Hindlimb muscle (tissue), 1 donor: ENCODE data around the gene PAH. TPM values are rescaled to one million over a fixed set of nuclear protein-coding genes. Genes with fewer than 3 reads are reported as not detected.
A peak's percentile ranks its signal among the peaks of the same experiment; 100 is the strongest.
"Not testable (repeated sequence)": the region's sequence is repeated elsewhere in the genome, so short reads cannot be mapped to it uniquely, and the experiment has no call there.

Experiments used
- DNase-seq: peaks from one replicate; pipeline ENCODE4 v3.0.0-alpha.2; 2013
- polyA plus RNA-seq: library from polyadenylated mRNA; unstranded; fragments of 120-200 nt; gene quantifications from one replicate; pipeline ENCODE4 v1.2.1, GENCODE V29; 2013; ENCODE audit not compliant: insufficient read length

Gene PAH
- polyA plus RNA-seq, 1 donor: not detected

GRCh38 chr12:102891756-102892155 is 25.3 kb downstream of the PAH start:
- no peak for DNase-seq

DNA sequence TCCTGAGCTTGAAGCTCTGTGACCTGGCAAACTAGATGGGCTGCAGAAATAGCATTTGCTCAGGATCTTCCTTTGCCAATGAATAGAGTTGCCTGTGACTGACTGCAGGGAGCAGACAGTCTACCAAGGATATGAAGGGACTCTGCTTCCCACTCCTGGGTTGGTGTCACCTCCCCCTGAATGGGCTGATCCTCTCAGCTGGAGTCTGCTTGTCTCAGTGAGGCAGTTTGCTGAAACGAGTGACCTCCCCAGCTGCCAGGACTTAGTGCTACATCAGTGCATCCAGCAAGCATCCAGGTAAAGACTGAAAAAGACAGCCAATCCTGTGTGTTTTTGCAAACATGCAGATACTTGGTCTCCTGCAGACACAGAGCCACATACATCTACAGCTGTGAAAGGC is 28.5 kb downstream of the PAH start:
- DNase-seq: no peak

DNA sequence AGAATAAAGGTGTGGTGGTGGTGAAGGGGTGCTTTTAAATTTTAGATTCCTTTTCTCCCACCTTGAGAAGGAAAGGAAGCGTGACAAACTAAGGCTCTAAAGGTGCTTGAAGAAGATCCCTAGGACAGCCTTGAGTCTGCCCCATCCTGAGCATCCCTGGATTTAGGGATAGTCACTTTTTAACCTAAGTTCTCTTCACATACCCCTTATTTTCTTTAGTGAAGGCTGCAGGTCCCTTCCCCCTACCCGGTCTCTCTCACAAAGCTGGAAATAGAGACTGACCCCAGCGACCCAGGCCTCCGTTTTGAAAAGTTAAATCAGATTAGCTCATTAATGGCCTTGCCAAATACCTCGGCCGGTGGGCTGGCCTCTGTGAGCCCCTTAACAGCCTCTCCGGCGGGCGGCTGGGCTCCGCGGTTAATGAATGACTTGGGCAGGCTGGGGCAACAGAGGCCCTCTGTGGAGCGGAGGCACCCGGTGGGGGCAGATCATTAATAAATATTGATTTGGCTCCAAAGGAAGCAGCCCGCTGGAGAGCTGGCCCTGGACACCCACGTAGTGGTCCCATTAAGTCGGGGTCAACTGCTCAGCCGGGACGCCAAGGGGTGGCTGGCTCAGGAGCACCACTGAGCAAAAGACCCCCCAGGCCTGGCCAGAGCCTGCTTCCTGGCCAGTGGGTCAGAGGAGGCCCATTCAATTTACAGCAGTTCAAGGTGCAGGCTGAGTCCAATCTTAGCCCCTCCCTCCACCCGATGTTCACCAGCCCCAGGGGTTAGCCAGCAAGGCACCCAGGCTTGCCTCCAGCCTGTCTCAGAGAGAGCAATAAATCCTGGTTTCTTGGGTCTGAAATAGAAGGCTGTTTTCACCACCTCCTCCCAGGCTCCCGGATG is 31.8 kb downstream of the PAH start:
- DNase-seq: no peak

GRCh38 chr12:102883204-102883799 is 33.7 kb downstream of the PAH start:
- DNase-seq: peak; percentile 9

GRCh38 chr12:102880783-102881182 is 36.3 kb downstream of the PAH start:
- no peak for DNase-seq

DNA sequence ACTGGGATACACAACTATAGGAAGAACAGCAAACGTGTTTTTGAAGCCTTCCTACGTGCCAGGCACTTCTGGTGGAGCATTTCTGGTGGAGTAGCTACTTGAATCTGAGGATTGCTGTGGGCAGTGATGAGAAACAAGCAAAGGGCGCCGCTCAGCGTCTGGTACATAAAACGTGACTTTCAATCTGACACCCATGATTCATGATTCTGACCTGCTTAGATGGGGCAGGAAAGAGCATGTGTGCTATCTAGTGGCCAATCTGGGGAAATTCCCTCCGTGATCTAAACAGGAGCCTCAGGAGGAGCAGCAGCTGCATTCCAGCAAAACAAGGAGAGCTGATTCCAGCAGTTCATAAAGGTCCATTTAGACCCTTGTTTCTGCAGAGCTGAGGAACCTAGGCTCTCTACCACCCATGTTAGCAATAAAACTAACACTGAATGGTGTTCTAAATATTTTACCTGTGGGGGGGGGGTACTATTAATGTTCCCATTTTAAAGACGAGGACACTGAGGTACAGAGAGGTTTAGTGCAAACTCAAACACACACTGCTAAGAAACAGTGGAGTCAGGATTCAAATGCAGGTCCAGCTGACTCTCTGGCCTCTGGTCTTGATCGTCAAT is 37.8 kb downstream of the PAH start:
- DNase-seq: peak; percentile 25

DNA sequence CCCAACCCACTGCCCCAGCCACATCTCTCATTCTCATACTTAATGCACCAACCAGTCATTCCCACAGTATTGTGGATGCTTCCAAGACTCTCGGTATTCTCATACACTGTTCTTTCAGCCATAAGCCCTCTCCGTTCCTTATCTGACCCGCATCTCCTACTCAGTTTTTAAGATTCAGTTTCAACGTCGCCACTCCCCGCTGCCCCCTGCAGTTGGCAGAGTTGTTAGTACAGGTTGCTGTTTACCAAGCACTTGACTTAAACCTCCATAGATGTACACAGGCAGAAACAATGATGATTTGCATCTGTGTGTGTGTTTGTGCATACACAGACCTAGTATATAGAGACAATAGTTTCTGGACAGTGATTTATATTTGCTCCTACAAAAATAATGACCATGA is 40.2 kb downstream of the PAH start:
- DNase-seq: no peak

GRCh38 chr12:102874819-102875218 is 42.2 kb downstream of the PAH start:
- DNase-seq: no peak

- no peak for DNase-seq
Observed at GRCh38 chr12:102873077-102873476, 44.0 kb downstream of the PAH start.

DNA sequence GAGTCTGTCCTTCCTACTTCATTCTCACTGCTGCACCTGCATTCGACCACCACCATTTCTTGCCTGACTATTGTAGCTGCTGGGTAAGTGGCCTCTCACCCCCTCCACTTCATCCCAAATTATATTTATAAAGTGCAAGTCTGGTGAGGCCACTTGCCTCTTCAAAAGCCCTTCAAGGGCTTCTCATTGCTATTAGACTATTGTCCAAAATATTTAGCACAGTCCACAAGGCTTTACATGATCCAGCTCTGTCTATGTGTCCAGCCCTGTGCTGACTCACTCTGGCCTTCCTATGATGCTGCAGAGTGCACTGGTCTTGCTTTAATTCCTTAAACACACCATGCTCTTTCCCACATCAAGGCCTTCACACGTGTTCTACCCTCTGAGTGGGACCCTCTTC is 46.0 kb downstream of the PAH start:
- no peak for DNase-seq

DNA sequence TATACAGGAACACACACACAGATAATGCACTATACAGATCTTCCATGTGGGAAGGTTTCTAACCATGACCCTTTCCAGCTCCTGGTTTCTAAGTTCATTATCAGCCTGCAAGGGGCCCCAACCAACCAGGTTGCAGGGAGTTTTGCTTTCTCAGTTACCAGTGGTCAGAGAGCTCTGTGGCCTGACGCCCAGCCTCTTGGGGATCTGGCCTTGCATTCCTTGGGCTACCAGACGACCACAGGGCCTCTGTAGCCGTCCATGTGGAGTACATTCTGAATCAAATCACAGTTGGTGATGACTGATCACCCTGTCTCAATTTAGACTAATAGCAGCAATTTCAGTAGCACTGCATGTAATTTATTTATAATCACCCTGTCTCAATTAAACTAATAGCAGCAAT is 47.5 kb downstream of the PAH start:
- DNase-seq: no peak

- no peak for DNase-seq
Observed at GRCh38 chr12:102865821-102866615, 51.0 kb downstream of the PAH start.

- DNase-seq: no peak
Observed at GRCh38 chr12:102862486-102862885, 54.6 kb downstream of the PAH start.

- no peak for DNase-seq
Observed at GRCh38 chr12:102851246-102851645, 65.8 kb downstream of the PAH start.

GRCh38 chr12:102849722-102850447 is 67.2 kb downstream of the PAH start:
- DNase-seq: no peak

GRCh38 chr12:102848832-102849231 is 68.2 kb downstream of the PAH start:
- DNase-seq: no peak

DNA sequence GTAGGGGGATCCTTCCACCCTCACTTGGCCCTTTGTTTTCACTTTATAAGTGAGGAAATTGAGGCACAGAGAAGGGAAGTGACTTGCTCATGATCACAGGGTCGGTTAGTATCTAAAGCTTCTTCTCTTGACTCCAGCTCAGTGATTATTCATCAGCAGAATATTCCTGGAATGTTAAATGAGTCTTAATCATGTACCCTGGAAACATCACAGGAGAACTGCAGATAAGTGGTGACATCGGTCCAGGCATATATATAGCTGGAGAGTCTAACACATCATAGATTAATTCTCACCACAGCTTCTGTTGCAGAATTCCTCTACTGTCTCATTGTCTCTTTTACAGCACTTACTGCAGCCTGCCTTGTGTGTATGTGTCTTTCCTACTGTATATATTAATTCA is 69.9 kb downstream of the PAH start:
- DNase-seq: no peak

DNA sequence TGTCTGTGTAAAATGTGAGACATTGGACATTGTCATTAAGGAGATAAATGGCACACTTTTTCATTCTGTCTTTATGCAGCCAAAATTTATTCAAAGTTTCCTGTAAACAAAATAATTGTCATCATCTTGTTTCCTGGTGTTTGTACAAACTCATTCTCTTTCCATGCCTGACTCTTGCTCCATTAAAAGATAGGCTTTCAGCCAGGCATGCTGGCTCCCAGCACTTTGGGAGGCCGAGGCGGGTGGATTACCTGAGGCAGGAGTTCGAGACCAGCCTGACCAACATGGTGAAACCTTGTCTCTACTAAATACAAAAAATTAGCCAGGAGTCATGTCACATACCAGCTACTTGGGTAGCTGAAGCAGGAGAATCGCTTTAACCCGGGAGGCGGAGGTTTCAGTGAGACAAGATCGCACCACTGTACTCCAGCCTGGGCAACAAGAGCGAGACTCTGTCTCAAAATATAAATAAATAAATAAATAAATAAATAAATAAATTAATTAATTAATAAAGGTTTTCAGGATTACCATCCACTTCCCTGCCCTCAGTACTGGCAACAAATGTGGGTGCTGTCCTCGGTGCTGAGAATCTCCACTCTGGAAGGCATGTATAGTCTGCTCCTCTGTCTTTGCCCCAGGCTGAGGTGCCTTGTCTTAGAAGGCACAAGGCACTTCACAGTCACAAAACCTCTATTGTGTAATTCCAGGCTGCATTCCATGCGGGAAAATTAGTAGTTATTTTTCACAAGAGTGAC is 83.2 kb downstream of the PAH start:
- peak; percentile 11 for DNase-seq

- DNase-seq: not testable (repeated sequence)
Observed at GRCh38 chr12:102832826-102833225, 84.2 kb downstream of the PAH start.

- peak; percentile 54 for DNase-seq
Observed at GRCh38 chr12:102824218-102824835, 92.7 kb downstream of the PAH start.

DNA sequence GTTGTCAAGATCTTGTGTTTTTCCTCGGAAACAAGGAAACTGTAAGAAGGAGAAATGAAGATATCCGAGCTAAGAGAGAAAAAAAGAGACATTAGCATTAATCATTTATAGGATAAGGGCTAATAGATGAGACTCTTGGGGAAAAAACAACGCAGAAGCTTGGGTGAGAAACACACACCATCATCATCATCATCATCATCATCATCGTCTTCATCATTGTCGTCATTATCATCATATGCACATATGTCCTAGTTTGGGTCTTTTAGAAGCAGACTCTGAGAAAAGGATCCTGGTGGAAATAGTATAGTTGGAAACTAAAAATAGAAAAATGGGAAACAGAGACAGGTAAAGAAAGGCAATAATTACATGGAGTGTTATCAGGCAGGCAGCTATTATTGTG is 95.9 kb downstream of the PAH start:
- no peak for DNase-seq
